ENCODE data around the gene HNRNPLL.

DNA sequence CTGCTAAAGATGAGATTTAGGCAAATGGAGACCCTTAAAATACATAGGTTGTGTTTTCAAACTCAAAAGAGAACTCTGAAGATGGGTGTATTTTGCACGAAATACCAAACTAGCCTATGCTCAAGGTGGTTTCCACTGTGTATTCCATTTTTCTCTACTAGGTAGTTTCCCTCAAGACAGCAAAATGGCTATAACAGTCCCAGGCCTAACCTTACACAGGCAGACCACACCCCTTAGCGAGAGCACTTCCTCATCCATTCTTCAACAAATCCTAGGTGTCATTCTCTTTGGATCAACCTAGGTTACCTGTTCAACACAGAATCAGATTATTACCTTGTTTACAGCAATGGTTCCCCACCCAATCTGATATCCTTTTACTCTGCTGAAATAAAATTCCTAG, 42.6 kb downstream of the HNRNPLL start:
- TF ChIP-seq, protein P1, sequence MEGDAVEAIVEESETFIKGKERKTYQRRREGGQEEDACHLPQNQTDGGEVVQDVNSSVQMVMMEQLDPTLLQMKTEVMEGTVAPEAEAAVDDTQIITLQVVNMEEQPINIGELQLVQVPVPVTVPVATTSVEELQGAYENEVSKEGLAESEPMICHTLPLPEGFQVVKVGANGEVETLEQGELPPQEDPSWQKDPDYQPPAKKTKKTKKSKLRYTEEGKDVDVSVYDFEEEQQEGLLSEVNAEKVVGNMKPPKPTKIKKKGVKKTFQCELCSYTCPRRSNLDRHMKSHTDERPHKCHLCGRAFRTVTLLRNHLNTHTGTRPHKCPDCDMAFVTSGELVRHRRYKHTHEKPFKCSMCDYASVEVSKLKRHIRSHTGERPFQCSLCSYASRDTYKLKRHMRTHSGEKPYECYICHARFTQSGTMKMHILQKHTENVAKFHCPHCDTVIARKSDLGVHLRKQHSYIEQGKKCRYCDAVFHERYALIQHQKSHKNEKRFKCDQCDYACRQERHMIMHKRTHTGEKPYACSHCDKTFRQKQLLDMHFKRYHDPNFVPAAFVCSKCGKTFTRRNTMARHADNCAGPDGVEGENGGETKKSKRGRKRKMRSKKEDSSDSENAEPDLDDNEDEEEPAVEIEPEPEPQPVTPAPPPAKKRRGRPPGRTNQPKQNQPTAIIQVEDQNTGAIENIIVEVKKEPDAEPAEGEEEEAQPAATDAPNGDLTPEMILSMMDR (IDR thresholded peaks at IDR 0.05): no peak
- TF ChIP-seq POLR2AphosphoS5 (IDR thresholded peaks at IDR 0.05) (no peak), POLR2A (IDR thresholded peaks at IDR 0.05) (no peak)
